HCT116 (cell line): ENCODE data around the gene GOLGA7B. TPM values are rescaled to one million over a fixed set of nuclear protein-coding genes. Genes with fewer than 3 reads are reported as not detected.

Experiments
- ATAC-seq: fragments of 200-7000 bp; cut with Tn5 transposase; 2 replicates; pipeline ENCODE4 v1.9.1; 2020; ENCODE audit warnings: mild to moderate bottlenecking, moderate library complexity
- BruUV-seq: library from RNA; stranded (reverse); fragments of 400-500 nt; replicated peaks from 2 replicates; lab custom pipeline; 2021; lab: Mats Ljungman, UMichigan
- CTCF ChIA-PET: fragments of 300-600 bp; sonication (Branson Sonifier 250); formaldehyde crosslinking; loops from one replicate; lab custom pipeline; 2021; ENCODE audit warnings: antibody characterized with exemption; lab: Charles Lee
- POLR2A ChIA-PET: fragments of 300-600, 350-600 bp; sonication (Branson Sonifier 250); formaldehyde crosslinking; loops from one replicate; lab custom pipeline; 2021; ENCODE audit warnings: antibody characterized with exemption; lab: Charles Lee
- RAD21 ChIA-PET, 2 experiments: fragments of 300-600 bp; sonication (Branson Sonifier 250); formaldehyde crosslinking; loops; one replicate each; lab custom pipeline; 2023; ENCODE audit warnings: low total read pairs in 2 of 2; ENCODE audit not compliant: uncharacterized antibody in 2 of 2, unreplicated experiment in 2 of 2, low non-redundant PET in 1 of 2; lab: Charles Lee
- DNase-seq: peaks from one replicate; pipeline ENCODE4 v3.0.0-alpha.2; 2010; ENCODE audit warnings: low read depth, low spot score
- H2AFZ ChIP-seq: fragments of 200-600 bp; shearing (Covaris generic), sonication (generic); 2 replicates; pipeline ENCODE4 v1.6.1; 2017; ENCODE audit warnings: low read depth, mixed run types, mixed read lengths, antibody characterized with exemption, low read length; ENCODE audit not compliant: poor library complexity, severe bottlenecking
- H3K27ac ChIP-seq: 2 replicates; pipeline ENCODE4 v1.5.1; 2012; ENCODE audit warnings: low read depth, low read length
- H3K27me3 ChIP-seq: fragments of 200-600 bp; sonication (generic); 2 replicates; pipeline ENCODE4 v1.6.1; 2016; ENCODE audit warnings: mixed run types, low read length, mixed read lengths; ENCODE audit not compliant: insufficient read depth
- H3K36me3 ChIP-seq, 2 experiments: fragments of 200-500 bp in 1 of 2; fragments of 200-600 bp in 1 of 2; sonication (Bioruptor generic) in 1 of 2; sonication (generic) in 1 of 2; 2 replicates each; pipeline versions ENCODE4 v1.5.1 to v1.6.1; 2014 to 2016; ENCODE audit warnings: low read length in 2 of 2, inconsistent platforms in 1 of 2, mixed read lengths in 1 of 2, mixed run types in 1 of 2; ENCODE audit not compliant: insufficient read depth in 2 of 2, control insufficient read depth in 1 of 2
- H3K4me1 ChIP-seq, 2 experiments: fragments of 200-600 bp in 1 of 2; sonication (generic) in 1 of 2; 2 replicates each; pipeline versions ENCODE4 v1.5.1 to v1.6.1; 2012 to 2017; ENCODE audit warnings: low read length in 2 of 2, inconsistent platforms in 1 of 2, mild to moderate bottlenecking in 1 of 2, mixed read lengths in 1 of 2, mixed run types in 1 of 2, moderate library complexity in 1 of 2; ENCODE audit not compliant: insufficient read depth in 2 of 2, control insufficient read depth in 1 of 2
- H3K4me2 ChIP-seq: fragments of 200-600 bp; sonication (generic); 2 replicates; pipeline ENCODE4 v1.6.1; 2017; ENCODE audit warnings: mixed run types, low read length, mixed read lengths
- H3K4me3 ChIP-seq, 2 experiments: fragments of 200-600 bp in 1 of 2; sonication (generic) in 1 of 2; replicated peaks in 1 of 2; 2 replicates each; pipeline ENCODE4 v1.5.1; 2011 to 2016; ENCODE audit warnings: low read length in 2 of 2, control low read depth in 1 of 2, low read depth in 1 of 2, mild to moderate bottlenecking in 1 of 2, mixed read lengths in 1 of 2, mixed run types in 1 of 2
- H3K79me2 ChIP-seq: fragments of 200-600 bp; sonication (generic); 2 replicates; pipeline ENCODE4 v1.6.1; 2017; ENCODE audit warnings: mild to moderate bottlenecking, mixed run types, low read length, moderate library complexity, mixed read lengths; ENCODE audit not compliant: insufficient read depth
- H3K9ac ChIP-seq: fragments of 200-600 bp; sonication (generic); 2 replicates; pipeline ENCODE4 v1.6.1; 2016; ENCODE audit warnings: low read length, mixed read lengths
- H3K9me2 ChIP-seq: fragments of 200-600 bp; sonication (generic), shearing (Covaris generic); 2 replicates; pipeline ENCODE4 v1.6.1; 2017; ENCODE audit warnings: mixed run types, mild to moderate bottlenecking, moderate library complexity; ENCODE audit not compliant: insufficient read depth
- H3K9me3 ChIP-seq, 2 experiments: fragments of 200-500 bp in 1 of 2; fragments of 200-600 bp in 1 of 2; sonication (Bioruptor generic) in 1 of 2; sonication (generic) in 1 of 2; 2 replicates each; pipeline ENCODE4 v1.6.1; 2014 to 2017; ENCODE audit warnings: low read length in 2 of 2, mixed read lengths in 2 of 2, inconsistent platforms in 1 of 2, low read depth in 1 of 2, mild to moderate bottlenecking in 1 of 2, mixed run types in 1 of 2, moderate library complexity in 1 of 2; ENCODE audit not compliant: control insufficient read depth in 1 of 2, insufficient read depth in 1 of 2
- H4K20me1 ChIP-seq: fragments of 200-600 bp; sonication (generic), shearing (Covaris generic); 2 replicates; pipeline ENCODE4 v1.6.1; 2017; ENCODE audit warnings: mixed run types, mild to moderate bottlenecking, moderate library complexity; ENCODE audit not compliant: insufficient read depth
- CTCF ChIP-seq, 3 experiments: fragments of 200-600 bp in 1 of 3; sonication (generic) in 1 of 3; IDR thresholded peaks in 2 of 3; conservative IDR thresholded peaks in 1 of 3; 2 replicates each; pipeline ENCODE4 v1.5.1; 2012 to 2017; ENCODE audit warnings: low read depth in 2 of 3, low read length in 2 of 3, antibody characterized with exemption in 1 of 3, borderline replicate concordance in 1 of 3, control low read depth in 1 of 3, mild to moderate bottlenecking in 1 of 3, mixed read lengths in 1 of 3, mixed run types in 1 of 3, moderate library complexity in 1 of 3; ENCODE audit not compliant: insufficient read depth in 1 of 3
- ELF1 ChIP-seq: IDR thresholded peaks from 2 replicates; pipeline ENCODE4 v1.6.1; 2012; ENCODE audit warnings: low read depth, borderline replicate concordance
- JUND ChIP-seq: IDR thresholded peaks from 2 replicates; pipeline ENCODE4 v1.6.1; 2012
- POLR2A ChIP-seq: IDR thresholded peaks from 2 replicates; pipeline ENCODE4 v1.7.0; 2011; ENCODE audit warnings: borderline replicate concordance; ENCODE audit not compliant: insufficient read depth, insufficient read length; ENCODE audit errors: extremely low read depth
- TCF7L2 ChIP-seq: IDR thresholded peaks from 2 replicates; pipeline ENCODE4 v1.7.0; 2011; ENCODE audit warnings: borderline replicate concordance, inconsistent platforms; ENCODE audit not compliant: insufficient read depth, insufficient read length; ENCODE audit errors: extremely low read depth
- YY1 ChIP-seq: IDR thresholded peaks from 2 replicates; pipeline ENCODE4 v1.6.1; 2011; ENCODE audit warnings: low read length, low read depth, moderate library complexity, mild to moderate bottlenecking; ENCODE audit not compliant: insufficient replicate concordance; ENCODE audit errors: extremely low read depth
- intact Hi-C: fragments of 100-400 bp; cut with micrococcal nuclease; formaldehyde crosslinking; loops from 2 replicates; pipeline ENCODE4 v1.10.0; 2022
- total RNA-seq: library from RNA; stranded (reverse); gene quantifications from one replicate; pipeline ENCODE4 v1.2.1, GENCODE V29; 2021; ENCODE audit not compliant: unreplicated experiment

Gene GOLGA7B
- total RNA-seq, 1 experiment from 2014 or later, result 1.0 TPM

GRCh38 chr10:97852840-97853405 is 3.3 kb downstream of the GOLGA7B start (continued):
- TF ChIP-seq CTCF (IDR thresholded peaks at IDR 0.05 in 2 of 3, conservative IDR thresholded peaks at IDR 0.05 in 1 of 3; ENCODE audit: borderline replicate concordance in 1 of 3, insufficient read depth in 1 of 3, low read depth in 2 of 3, low read length in 2 of 3) (no peak), POLR2A (no peak), ELF1 (no peak)

- no peaks in the 10 kb centered on the region for H3K36me3 ChIP-seq
- H3K27ac ChIP-seq, result no peak overlapping the region
- no peak overlapping the region for H3K4me3 ChIP-seq
- no peak overlapping the region for H3K9ac ChIP-seq
- H2AFZ ChIP-seq, result no peak overlapping the region
- TF ChIP-seq YY1, result no peak
- TF ChIP-seq JUND, result 0 out of 2 replicates have a peak, but pooled peaks have one; percentile 10
- no peak for TF ChIP-seq TCF7L2
- DNase-seq (no peak), ATAC-seq (no peak)
- H3K9me3 ChIP-seq, result no peaks in the 10 kb centered on the region
- POLR2A ChIA-PET, result no interaction called here
- CTCF ChIA-PET, result no interaction called here
- intact Hi-C loops, result no loop called here
- peaks cover 0 to 28% of the 10 kb centered on the region in 2 experiments; a peak in 1 of 4 replicates for H3K4me1 ChIP-seq
- H3K79me2 ChIP-seq, result no peaks in the 10 kb centered on the region
- H3K4me2 ChIP-seq, result no peak overlapping the region
- peaks cover 7% of the 10 kb centered on the region; the same call in 1 of the 2 replicates for H3K27me3 ChIP-seq
- H3K9me2 ChIP-seq, result no peaks in the 10 kb centered on the region
- H4K20me1 ChIP-seq, result no peaks in the 10 kb centered on the region
- no TSS peak for BruUV-seq
- RAD21 ChIA-PET, result no interaction called here
These were observed 5.1 kb downstream of the GOLGA7B start for GRCh38 chr10:97854743-97855142.
